ENCODE measurements around the gene IFNAR1. TPM values are rescaled to one million over a fixed set of nuclear protein-coding genes. Genes with fewer than 3 reads are reported as not detected.

The IFNAR1 gene
- total RNA-seq, 1 experiment from 2014 or later = 20.5 TPM

DNA sequence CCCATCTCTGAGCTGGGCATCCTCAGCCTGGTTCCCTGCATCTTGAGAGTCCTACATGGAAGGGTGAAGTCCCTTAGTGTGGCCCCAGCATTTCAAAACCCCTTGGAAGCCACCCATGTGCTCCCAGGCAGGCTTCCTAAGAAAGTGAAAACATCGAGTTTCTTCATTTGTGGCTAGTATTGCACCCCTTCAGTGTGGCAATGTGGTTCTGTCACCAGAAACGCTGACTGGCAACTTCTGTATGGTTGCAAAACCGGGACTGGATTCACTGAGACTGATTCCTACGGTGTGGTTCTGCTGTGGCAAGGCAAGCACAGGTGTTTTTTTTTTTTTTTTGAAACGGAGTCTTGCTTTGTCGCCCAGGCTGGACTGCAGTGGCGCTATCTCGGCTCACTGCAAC is 69.5 kb downstream of the IFNAR1 start:
- POLR2A ChIA-PET = no interaction called here
- no peak overlapping the region for H3K4me3 ChIP-seq (replicated peaks in 1 of 2; ENCODE audit: low read depth in 1 of 2, low read length in 2 of 2)
- no peaks in the 10 kb centered on the region for H4K20me1 ChIP-seq (ENCODE audit: insufficient read depth)
- H3K27me3 ChIP-seq (ENCODE audit: insufficient read depth, low read length) = no peaks in the 10 kb centered on the region
- no peak overlapping the region for H3K27ac ChIP-seq (ENCODE audit: low read depth, low read length)
- H3K36me3 ChIP-seq (ENCODE audit: control insufficient read depth in 1 of 2, insufficient read depth in 2 of 2, low read length in 2 of 2) = no peaks in the 10 kb centered on the region
- peaks cover 3 to 6% of the 10 kb centered on the region in 2 experiments; a peak in 2 of 4 replicates for H3K4me1 ChIP-seq (ENCODE audit: control insufficient read depth in 1 of 2, insufficient read depth in 2 of 2, low read length in 2 of 2)
- no peaks in the 10 kb centered on the region for H3K79me2 ChIP-seq (ENCODE audit: insufficient read depth, low read length)
- CTCF ChIA-PET = no interaction called here
- no peak overlapping the region for H3K9ac ChIP-seq (ENCODE audit: low read length)
- RAD21 ChIA-PET (ENCODE audit: low non-redundant PET in 1 of 2, low total read pairs in 2 of 2, uncharacterized antibody in 2 of 2, unreplicated experiment in 2 of 2) = no interaction called here
- no peak for DNase-seq (ENCODE audit: low read depth, low spot score)
- BruUV-seq (replicated peaks) = no TSS peak
- H3K9me2 ChIP-seq (ENCODE audit: insufficient read depth) = no peaks in the 10 kb centered on the region
- H2AFZ ChIP-seq (ENCODE audit: low read depth, low read length, poor library complexity, severe bottlenecking) = no peak overlapping the region
- H3K4me2 ChIP-seq (ENCODE audit: low read length) = no peak overlapping the region
- no peak for TF ChIP-seq JUND (IDR thresholded peaks at IDR 0.05)
- no peak for ATAC-seq
- intact Hi-C loops (cut with micrococcal nuclease) = no loop called here
- H3K9me3 ChIP-seq (ENCODE audit: control insufficient read depth in 1 of 2, insufficient read depth in 1 of 2, low read depth in 1 of 2, low read length in 2 of 2) = no peaks in the 10 kb centered on the region

GRCh38 chr21:33395891-33396331 is 71.1 kb downstream of the IFNAR1 start:
- ChIA-PET POLR2A (no interaction called here), CTCF (no interaction called here)
- DNase-seq (ENCODE audit: low read depth, low spot score) = no peak

More at GRCh38 chr21:33395891-33396331, 71.1 kb downstream of the IFNAR1 start:
- intact Hi-C loops (cut with micrococcal nuclease) = no loop called here
- Histone ChIP-seq H3K79me2 (ENCODE audit: insufficient read depth, low read length) (no peaks in the 10 kb centered on the region), H3K4me1 (ENCODE audit: control insufficient read depth in 1 of 2, insufficient read depth in 2 of 2, low read length in 2 of 2) (peaks cover 8 to 11% of the 10 kb centered on the region in 2 experiments; a peak in 3 of 4 replicates), H2AFZ (ENCODE audit: low read depth, low read length, poor library complexity, severe bottlenecking) (no peak overlapping the region), H3K4me3 (replicated peaks in 1 of 2; ENCODE audit: low read depth in 1 of 2, low read length in 2 of 2) (no peak overlapping the region), H3K9me2 (ENCODE audit: insufficient read depth) (no peaks in the 10 kb centered on the region), H3K9ac (ENCODE audit: low read length) (no peak overlapping the region), H4K20me1 (ENCODE audit: insufficient read depth) (no peaks in the 10 kb centered on the region), H3K27ac (ENCODE audit: low read depth, low read length) (no peak overlapping the region), H3K27me3 (ENCODE audit: insufficient read depth, low read length) (no peaks in the 10 kb centered on the region), H3K9me3 (ENCODE audit: control insufficient read depth in 1 of 2, insufficient read depth in 1 of 2, low read depth in 1 of 2, low read length in 2 of 2) (no peaks in the 10 kb centered on the region), H3K36me3 (ENCODE audit: control insufficient read depth in 1 of 2, insufficient read depth in 2 of 2, low read length in 2 of 2) (no peaks in the 10 kb centered on the region), H3K4me2 (ENCODE audit: low read length) (no peak overlapping the region)
- RAD21 ChIA-PET (ENCODE audit: low non-redundant PET in 1 of 2, low total read pairs in 2 of 2, uncharacterized antibody in 2 of 2, unreplicated experiment in 2 of 2) = no interaction called here
- no peak for ATAC-seq
- no TSS peak for BruUV-seq (replicated peaks)
- TF ChIP-seq CEBPB (IDR thresholded peaks at IDR 0.05; ENCODE audit: low read depth) (no peak), SRF (IDR thresholded peaks at IDR 0.05; ENCODE audit: low read depth) (no peak), EZH2phosphoT487 (IDR thresholded peaks at IDR 0.05; ENCODE audit: borderline replicate concordance) (no peak), TCF7L2 (IDR thresholded peaks at IDR 0.05; ENCODE audit: borderline replicate concordance, extremely low read depth, insufficient read depth, insufficient read length) (no peak), ZNF274 (IDR thresholded peaks at IDR 0.05; ENCODE audit: low read depth, low read length) (no peak), CBX3 (IDR thresholded peaks at IDR 0.05; ENCODE audit: low read depth) (no peak), POLR2AphosphoS5 (IDR thresholded peaks at IDR 0.05; ENCODE audit: low read depth, low read length) (no peak), FOSL1 (IDR thresholded peaks at IDR 0.05; ENCODE audit: low read depth) (no peak), EGR1 (IDR thresholded peaks at IDR 0.05; ENCODE audit: low read depth) (no peak), YY1 (IDR thresholded peaks at IDR 0.05; ENCODE audit: extremely low read depth, insufficient replicate concordance, low read depth, low read length) (no peak)
- TF ChIP-seq, protein P1, sequence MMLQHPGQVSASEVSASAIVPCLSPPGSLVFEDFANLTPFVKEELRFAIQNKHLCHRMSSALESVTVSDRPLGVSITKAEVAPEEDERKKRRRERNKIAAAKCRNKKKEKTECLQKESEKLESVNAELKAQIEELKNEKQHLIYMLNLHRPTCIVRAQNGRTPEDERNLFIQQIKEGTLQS (IDR thresholded peaks at IDR 0.05) = no peak
- TF ChIP-seq, protein P2, sequence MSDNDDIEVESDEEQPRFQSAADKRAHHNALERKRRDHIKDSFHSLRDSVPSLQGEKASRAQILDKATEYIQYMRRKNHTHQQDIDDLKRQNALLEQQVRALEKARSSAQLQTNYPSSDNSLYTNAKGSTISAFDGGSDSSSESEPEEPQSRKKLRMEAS (IDR thresholded peaks at IDR 0.05) = no peak
- TF ChIP-seq, protein P3, sequence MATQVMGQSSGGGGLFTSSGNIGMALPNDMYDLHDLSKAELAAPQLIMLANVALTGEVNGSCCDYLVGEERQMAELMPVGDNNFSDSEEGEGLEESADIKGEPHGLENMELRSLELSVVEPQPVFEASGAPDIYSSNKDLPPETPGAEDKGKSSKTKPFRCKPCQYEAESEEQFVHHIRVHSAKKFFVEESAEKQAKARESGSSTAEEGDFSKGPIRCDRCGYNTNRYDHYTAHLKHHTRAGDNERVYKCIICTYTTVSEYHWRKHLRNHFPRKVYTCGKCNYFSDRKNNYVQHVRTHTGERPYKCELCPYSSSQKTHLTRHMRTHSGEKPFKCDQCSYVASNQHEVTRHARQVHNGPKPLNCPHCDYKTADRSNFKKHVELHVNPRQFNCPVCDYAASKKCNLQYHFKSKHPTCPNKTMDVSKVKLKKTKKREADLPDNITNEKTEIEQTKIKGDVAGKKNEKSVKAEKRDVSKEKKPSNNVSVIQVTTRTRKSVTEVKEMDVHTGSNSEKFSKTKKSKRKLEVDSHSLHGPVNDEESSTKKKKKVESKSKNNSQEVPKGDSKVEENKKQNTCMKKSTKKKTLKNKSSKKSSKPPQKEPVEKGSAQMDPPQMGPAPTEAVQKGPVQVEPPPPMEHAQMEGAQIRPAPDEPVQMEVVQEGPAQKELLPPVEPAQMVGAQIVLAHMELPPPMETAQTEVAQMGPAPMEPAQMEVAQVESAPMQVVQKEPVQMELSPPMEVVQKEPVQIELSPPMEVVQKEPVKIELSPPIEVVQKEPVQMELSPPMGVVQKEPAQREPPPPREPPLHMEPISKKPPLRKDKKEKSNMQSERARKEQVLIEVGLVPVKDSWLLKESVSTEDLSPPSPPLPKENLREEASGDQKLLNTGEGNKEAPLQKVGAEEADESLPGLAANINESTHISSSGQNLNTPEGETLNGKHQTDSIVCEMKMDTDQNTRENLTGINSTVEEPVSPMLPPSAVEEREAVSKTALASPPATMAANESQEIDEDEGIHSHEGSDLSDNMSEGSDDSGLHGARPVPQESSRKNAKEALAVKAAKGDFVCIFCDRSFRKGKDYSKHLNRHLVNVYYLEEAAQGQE (IDR thresholded peaks at IDR 0.05; ENCODE audit: low read depth) = no peak
